ENCODE results near the gene CAPN1.

Gene CAPN1

DNA sequence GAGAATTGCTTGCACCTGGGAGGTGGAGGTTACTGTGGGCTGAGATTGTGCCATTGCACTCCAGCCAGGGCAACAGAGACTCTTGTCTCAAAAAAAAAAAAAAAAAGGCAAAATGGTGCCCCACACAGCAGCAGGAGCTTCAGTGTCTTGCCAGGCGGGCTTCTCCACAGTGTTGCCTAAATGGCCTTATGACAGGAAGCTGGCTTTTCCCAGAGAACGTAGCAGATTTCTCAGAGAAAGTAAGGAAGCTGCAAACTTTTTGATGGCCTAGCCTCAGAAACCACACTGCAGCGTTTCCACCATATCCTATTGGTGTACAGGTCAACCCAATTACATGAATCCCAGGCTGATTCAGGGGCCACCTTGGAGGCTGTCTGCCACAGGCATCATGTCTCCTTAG lies 24.4 kb upstream of the CAPN1 start:
- Histone ChIP-seq H3K27ac (ENCODE audit: low read depth, low read length) (no peak overlapping the region), H3K4me3 (ENCODE audit: low read depth in 1 of 5, low read length in 5 of 5) (no peak overlapping the region), H3K9me3 (ENCODE audit: control insufficient read depth in 5 of 5, low read length in 5 of 5) (no peaks in the 10 kb centered on the region), H3K9ac (ENCODE audit: low read length in 5 of 5) (no peak overlapping the region), H3K27me3 (ENCODE audit: control insufficient read depth in 5 of 5, insufficient read depth in 4 of 5, low read length in 5 of 5) (no peaks in the 10 kb centered on the region), H3K4me1 (ENCODE audit: control insufficient read depth in 5 of 5, insufficient read depth in 5 of 5, low read length in 5 of 5) (no peaks in the 10 kb centered on the region), H3K36me3 (ENCODE audit: control insufficient read depth in 5 of 5, insufficient read depth in 5 of 5, low read length in 5 of 5) (no peaks in the 10 kb centered on the region)

DNA sequence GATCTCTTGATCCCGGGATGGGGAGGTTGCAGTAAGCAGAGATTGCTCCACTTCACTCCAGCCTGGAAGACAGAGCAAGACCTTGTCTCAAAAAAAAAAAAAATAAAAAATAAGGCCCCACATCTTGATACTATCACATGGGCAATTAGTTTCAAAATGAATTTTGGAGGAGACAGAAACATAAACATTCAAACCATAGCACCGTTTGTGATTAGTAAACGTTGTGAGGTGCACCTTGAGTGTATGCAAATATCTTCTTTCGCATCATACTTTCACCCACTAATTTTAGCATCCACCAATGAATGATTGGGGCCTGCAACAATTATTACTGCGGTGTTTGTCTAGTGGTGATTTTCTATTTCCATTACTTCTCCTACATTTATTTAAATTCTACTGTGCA lies 22.7 kb upstream of the CAPN1 start:
- Histone ChIP-seq H3K4me3 (ENCODE audit: low read depth in 1 of 5, low read length in 5 of 5) (no peak overlapping the region), H3K9ac (ENCODE audit: low read length in 5 of 5) (no peak overlapping the region), H3K9me3 (ENCODE audit: control insufficient read depth in 5 of 5, low read length in 5 of 5) (no peaks in the 10 kb centered on the region), H3K27me3 (ENCODE audit: control insufficient read depth in 5 of 5, insufficient read depth in 4 of 5, low read length in 5 of 5) (no peaks in the 10 kb centered on the region), H3K27ac (ENCODE audit: low read depth, low read length) (no peak overlapping the region), H3K36me3 (ENCODE audit: control insufficient read depth in 5 of 5, insufficient read depth in 5 of 5, low read length in 5 of 5) (no peaks in the 10 kb centered on the region), H3K4me1 (ENCODE audit: control insufficient read depth in 5 of 5, insufficient read depth in 5 of 5, low read length in 5 of 5) (no peaks in the 10 kb centered on the region)

DNA sequence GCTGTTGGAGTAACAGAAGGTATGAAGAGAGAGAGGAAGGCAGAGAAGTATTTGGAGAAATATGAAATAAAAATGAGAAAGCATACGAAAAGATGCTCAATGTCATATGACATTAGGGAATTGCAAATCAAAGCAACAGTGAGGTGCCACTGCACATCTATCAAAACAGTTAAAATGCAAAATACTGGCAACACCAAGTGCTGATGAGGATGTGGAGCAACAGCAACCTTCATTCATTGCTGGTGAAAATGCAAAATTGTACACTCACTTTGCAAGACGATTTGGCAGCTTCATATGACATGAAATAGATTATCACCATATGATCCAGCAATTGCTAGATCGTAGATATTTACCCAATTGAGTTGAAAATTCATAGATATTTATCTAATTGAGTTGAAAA lies 21.1 kb upstream of the CAPN1 start:
- H3K4me3 ChIP-seq (ENCODE audit: low read depth in 1 of 5, low read length in 5 of 5): no peak overlapping the region
- H3K27me3 ChIP-seq (ENCODE audit: control insufficient read depth in 5 of 5, insufficient read depth in 4 of 5, low read length in 5 of 5): no peaks in the 10 kb centered on the region
- no peaks in the 10 kb centered on the region for H3K36me3 ChIP-seq (ENCODE audit: control insufficient read depth in 5 of 5, insufficient read depth in 5 of 5, low read length in 5 of 5)
- H3K27ac ChIP-seq (ENCODE audit: low read depth, low read length): no peak overlapping the region
- H3K4me1 ChIP-seq (ENCODE audit: control insufficient read depth in 5 of 5, insufficient read depth in 5 of 5, low read length in 5 of 5): peaks cover 0 to 6% (median 0%) of the 10 kb centered on the region in 5 donors
- H3K9me3 ChIP-seq (ENCODE audit: control insufficient read depth in 5 of 5, low read length in 5 of 5): no peaks in the 10 kb centered on the region
- H3K9ac ChIP-seq (ENCODE audit: low read length in 5 of 5): no peak overlapping the region

DNA sequence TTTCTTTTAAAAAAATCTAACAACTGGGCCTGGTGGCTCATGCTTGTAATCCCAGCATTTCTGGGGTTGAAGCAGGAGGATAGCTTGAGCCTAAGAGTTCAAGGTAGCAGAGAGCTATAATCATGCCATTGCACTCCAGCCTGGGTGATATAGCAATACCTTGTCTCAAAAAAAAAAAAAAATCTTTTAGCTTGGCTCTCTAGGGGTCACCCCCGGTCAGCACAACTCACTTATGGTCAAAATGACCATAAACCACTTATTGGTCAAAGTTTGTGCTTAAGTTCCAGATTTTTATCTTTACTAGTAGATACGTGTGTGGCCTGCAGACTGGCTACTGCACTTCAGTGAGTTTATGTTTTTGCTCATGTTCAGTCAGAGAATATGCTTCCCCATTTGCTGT lies 18.0 kb upstream of the CAPN1 start:
- Histone ChIP-seq H3K9me3 (ENCODE audit: control insufficient read depth in 5 of 5, low read length in 5 of 5) (no peaks in the 10 kb centered on the region), H3K4me3 (ENCODE audit: low read depth in 1 of 5, low read length in 5 of 5) (no peak overlapping the region)

DNA sequence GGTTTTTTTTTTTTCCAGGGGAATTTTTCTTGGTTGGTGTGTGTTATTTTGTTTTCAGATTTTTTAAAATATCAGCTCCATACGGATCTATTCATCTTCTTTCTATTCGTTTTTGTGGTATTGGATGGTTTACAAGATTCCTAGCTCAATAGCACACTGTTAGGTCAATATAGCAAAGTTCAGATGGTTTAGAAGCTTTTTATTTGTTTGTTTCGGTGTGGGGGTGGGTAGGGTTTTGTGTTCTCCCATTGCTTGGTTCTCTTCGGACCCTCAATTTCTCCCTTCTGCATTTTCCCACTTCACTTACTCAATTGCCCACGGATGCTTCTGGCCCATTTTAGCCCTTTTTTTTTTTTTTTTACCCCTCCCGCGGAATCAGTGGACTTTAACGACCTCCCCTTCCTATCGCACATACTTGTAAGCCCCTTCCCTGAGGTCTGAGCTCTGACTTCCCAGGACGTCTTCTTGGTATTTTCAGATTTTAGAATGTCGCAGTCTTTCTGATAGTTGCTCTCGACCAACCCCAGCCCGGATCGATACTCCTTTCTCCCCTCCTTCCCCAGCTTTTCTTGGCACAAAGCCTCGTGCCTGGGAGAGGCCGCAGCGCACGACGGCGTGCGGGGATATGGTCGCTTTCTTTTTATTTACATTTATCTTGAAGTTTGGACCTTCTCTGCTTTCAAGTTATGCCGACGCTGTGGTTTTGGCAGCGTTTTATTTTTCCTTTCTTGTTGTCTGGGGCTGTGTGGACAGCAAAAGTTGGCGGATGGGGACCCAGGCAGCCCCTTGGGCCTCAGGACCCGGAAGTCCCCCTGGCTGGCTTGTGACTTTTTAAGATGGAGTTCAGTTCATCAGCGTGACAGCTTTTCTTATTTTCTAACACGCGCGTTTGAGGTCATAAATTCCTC lies 16.1 kb upstream of the CAPN1 start:
- no peak overlapping the region for H3K27ac ChIP-seq (ENCODE audit: low read depth, low read length)
- H3K4me1 ChIP-seq (ENCODE audit: control insufficient read depth in 5 of 5, insufficient read depth in 5 of 5, low read length in 5 of 5): peaks cover 0 to 11% (median 3%) of the 10 kb centered on the region in 5 donors
- no peaks in the 10 kb centered on the region for H3K9me3 ChIP-seq (ENCODE audit: control insufficient read depth in 5 of 5, low read length in 5 of 5)
- H3K36me3 ChIP-seq (ENCODE audit: control insufficient read depth in 5 of 5, insufficient read depth in 5 of 5, low read length in 5 of 5): no peaks in the 10 kb centered on the region
- H3K9ac ChIP-seq (ENCODE audit: low read length in 5 of 5): peak overlapping the region in 4 of 5 donors; percentile 23 to 64 (median 42)
- peak overlapping the region; percentile 46 to 53 (median 52) for H3K4me3 ChIP-seq (ENCODE audit: low read depth in 1 of 5, low read length in 5 of 5)
- no peaks in the 10 kb centered on the region for H3K27me3 ChIP-seq (ENCODE audit: control insufficient read depth in 5 of 5, insufficient read depth in 4 of 5, low read length in 5 of 5)

More for the DNA sequence above, 18.0 kb upstream of the CAPN1 start:
- H3K9ac ChIP-seq (ENCODE audit: low read length in 5 of 5): no peak overlapping the region
- H3K27me3 ChIP-seq (ENCODE audit: control insufficient read depth in 5 of 5, insufficient read depth in 4 of 5, low read length in 5 of 5): no peaks in the 10 kb centered on the region
- H3K4me1 ChIP-seq (ENCODE audit: control insufficient read depth in 5 of 5, insufficient read depth in 5 of 5, low read length in 5 of 5): peaks cover 0 to 11% (median 3%) of the 10 kb centered on the region in 5 donors
- H3K36me3 ChIP-seq (ENCODE audit: control insufficient read depth in 5 of 5, insufficient read depth in 5 of 5, low read length in 5 of 5): no peaks in the 10 kb centered on the region
- H3K27ac ChIP-seq (ENCODE audit: low read depth, low read length): no peak overlapping the region

DNA sequence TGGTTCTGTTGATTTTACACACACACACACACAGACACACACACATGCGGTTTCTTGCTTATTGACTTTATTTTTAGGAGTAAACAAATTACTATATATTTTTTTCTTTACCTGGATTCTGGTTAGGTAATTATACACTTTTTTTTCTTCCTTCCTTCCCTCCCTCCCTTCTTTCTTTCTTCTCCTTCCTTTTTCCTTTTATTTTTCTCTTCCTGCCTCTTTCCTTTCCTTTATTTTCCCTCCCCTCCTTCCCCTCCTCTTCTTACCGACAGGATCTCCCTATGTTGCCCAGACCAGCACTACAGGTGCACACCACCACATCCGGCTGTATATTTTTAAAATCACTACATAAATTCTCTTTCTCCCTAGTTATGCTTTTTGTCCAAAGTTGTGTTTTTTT lies 14.8 kb upstream of the CAPN1 start:
- H3K27ac ChIP-seq (ENCODE audit: low read depth, low read length): no peak overlapping the region
- no peaks in the 10 kb centered on the region for H3K9me3 ChIP-seq (ENCODE audit: control insufficient read depth in 5 of 5, low read length in 5 of 5)
- H3K4me1 ChIP-seq (ENCODE audit: control insufficient read depth in 5 of 5, insufficient read depth in 5 of 5, low read length in 5 of 5): peaks cover 0 to 11% (median 3%) of the 10 kb centered on the region in 5 donors
- H3K4me3 ChIP-seq (ENCODE audit: low read depth in 1 of 5, low read length in 5 of 5): no peak overlapping the region
- no peaks in the 10 kb centered on the region for H3K27me3 ChIP-seq (ENCODE audit: control insufficient read depth in 5 of 5, insufficient read depth in 4 of 5, low read length in 5 of 5)
- H3K36me3 ChIP-seq (ENCODE audit: control insufficient read depth in 5 of 5, insufficient read depth in 5 of 5, low read length in 5 of 5): no peaks in the 10 kb centered on the region
- H3K9ac ChIP-seq (ENCODE audit: low read length in 5 of 5): no peak overlapping the region

DNA sequence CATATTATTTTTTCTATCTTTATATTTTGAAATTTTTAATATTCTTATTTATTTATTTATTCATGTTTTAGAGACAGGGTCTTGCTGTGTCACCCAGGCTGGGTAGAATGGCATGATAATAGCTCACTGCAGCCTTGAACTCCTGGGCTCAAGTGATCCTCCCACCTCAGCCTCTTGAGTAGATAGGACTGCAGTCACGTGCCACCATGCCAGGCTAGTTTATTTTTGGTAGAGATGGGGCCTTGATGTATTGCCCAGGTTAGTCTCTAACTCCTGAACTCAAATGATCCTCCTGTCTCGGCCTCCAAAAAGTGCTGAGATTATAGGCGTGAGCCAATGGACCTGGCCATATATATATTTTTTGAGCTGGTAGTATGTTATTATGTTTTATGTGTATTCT lies 14.1 kb upstream of the CAPN1 start:
- Histone ChIP-seq H3K9me3 (ENCODE audit: control insufficient read depth in 5 of 5, low read length in 5 of 5) (no peaks in the 10 kb centered on the region), H3K36me3 (ENCODE audit: control insufficient read depth in 5 of 5, insufficient read depth in 5 of 5, low read length in 5 of 5) (no peaks in the 10 kb centered on the region), H3K9ac (ENCODE audit: low read length in 5 of 5) (no peak overlapping the region), H3K4me1 (ENCODE audit: control insufficient read depth in 5 of 5, insufficient read depth in 5 of 5, low read length in 5 of 5) (peaks cover 0 to 11% (median 3%) of the 10 kb centered on the region in 5 donors), H3K4me3 (ENCODE audit: low read depth in 1 of 5, low read length in 5 of 5) (no peak overlapping the region), H3K27ac (ENCODE audit: low read depth, low read length) (no peak overlapping the region), H3K27me3 (ENCODE audit: control insufficient read depth in 5 of 5, insufficient read depth in 4 of 5, low read length in 5 of 5) (no peaks in the 10 kb centered on the region)

DNA sequence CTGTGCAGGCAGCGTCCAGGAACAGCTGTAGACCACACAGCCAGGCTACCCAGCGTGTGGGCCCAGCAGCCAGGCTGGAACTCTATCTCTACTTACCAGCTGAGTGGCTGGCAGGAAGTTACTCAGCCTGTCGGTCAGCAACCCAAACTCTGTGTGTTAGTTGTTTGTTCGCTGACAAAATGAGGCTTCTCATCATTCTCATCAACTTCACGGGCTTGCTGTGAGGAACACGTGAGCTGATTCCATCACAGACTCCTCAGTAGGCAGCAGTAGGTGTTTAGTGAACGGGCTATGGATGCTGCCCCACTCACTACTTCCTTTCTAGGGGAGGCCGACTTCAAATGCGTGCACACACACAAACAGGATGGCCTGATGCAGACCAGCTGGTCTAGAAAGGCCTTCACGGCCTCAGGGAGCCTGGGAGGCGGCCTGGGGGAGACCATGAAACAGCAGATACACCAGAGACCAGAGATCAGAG lies 12.5 kb upstream of the CAPN1 start:
- Histone ChIP-seq H3K4me1 (ENCODE audit: control insufficient read depth in 5 of 5, insufficient read depth in 5 of 5, low read length in 5 of 5) (peaks cover 0 to 11% (median 3%) of the 10 kb centered on the region in 5 donors), H3K27ac (ENCODE audit: low read depth, low read length) (no peak overlapping the region), H3K9ac (ENCODE audit: low read length in 5 of 5) (no peak overlapping the region), H3K4me3 (ENCODE audit: low read depth in 1 of 5, low read length in 5 of 5) (no peak overlapping the region), H3K27me3 (ENCODE audit: control insufficient read depth in 5 of 5, insufficient read depth in 4 of 5, low read length in 5 of 5) (no peaks in the 10 kb centered on the region), H3K36me3 (ENCODE audit: control insufficient read depth in 5 of 5, insufficient read depth in 5 of 5, low read length in 5 of 5) (no peaks in the 10 kb centered on the region), H3K9me3 (ENCODE audit: control insufficient read depth in 5 of 5, low read length in 5 of 5) (no peaks in the 10 kb centered on the region)

DNA sequence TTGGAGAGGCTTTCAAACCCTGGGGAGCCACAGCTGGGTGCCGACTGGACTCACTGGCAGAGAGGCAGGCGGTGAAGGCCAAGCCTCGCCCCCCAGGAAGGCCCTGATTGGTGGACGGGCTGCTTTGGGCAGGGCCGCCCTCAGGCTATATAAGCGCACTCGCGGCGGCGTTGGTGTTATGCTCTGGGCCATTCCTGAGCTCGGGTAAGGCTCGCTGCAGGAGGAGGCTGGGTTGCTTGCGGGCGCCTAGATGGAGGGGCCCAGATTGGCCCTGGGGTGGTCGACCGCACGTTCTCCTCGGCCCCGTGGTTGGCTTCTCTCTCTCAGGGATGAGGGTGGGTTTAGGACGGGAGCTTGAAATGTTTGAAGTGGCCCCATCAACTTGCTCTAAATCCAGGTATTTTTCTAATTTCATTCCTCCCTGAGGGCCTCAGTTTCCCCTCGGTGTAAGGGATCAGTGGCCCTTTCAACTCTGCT lies 11.6 kb upstream of the CAPN1 start, which contains the start of gene SPDYC:
SPDYC (plus strand) TSS at position 176 of the 477 bp plus-strand sequence. CDS start 1,125 bp downstream, outside the sequence.
- H3K36me3 ChIP-seq (ENCODE audit: control insufficient read depth in 5 of 5, insufficient read depth in 5 of 5, low read length in 5 of 5): no peaks in the 10 kb centered on the region
- no peak within 1 kb of the TSS for H3K27ac ChIP-seq (ENCODE audit: low read depth, low read length)
- no peak within 1 kb of the TSS for H3K9ac ChIP-seq (ENCODE audit: low read length in 5 of 5)
- peaks cover 0 to 10% (median 3%) of the 10 kb centered on the region in 5 donors for H3K4me1 ChIP-seq (ENCODE audit: control insufficient read depth in 5 of 5, insufficient read depth in 5 of 5, low read length in 5 of 5)
- H3K27me3 ChIP-seq (ENCODE audit: control insufficient read depth in 5 of 5, insufficient read depth in 4 of 5, low read length in 5 of 5): no peaks in the 10 kb centered on the region
- H3K4me3 ChIP-seq (ENCODE audit: low read depth in 1 of 5, low read length in 5 of 5): no peak within 1 kb of the TSS
- H3K9me3 ChIP-seq (ENCODE audit: control insufficient read depth in 5 of 5, low read length in 5 of 5): no peaks in the 10 kb centered on the region

DNA sequence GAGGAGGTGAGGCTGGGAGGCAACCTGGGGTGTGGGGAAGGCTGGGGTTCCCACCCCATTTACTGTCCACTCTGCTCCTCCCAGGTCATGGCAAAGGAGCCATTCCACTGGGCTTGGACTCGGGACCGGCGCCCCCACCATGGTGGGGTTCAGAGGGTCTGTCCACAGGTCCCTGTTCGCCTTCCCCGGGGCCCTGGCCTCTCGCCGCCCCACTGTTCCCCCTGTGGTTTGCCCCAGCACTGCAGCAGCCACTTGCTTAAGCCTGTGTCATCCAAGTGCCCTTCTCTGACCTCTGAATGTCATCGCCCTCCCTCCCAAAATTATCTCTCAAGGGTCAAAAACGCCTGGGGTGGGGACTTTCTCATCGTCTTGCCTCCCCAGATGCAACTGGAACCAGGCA lies 9.1 kb upstream of the CAPN1 start:
- Histone ChIP-seq H3K4me3 (ENCODE audit: low read depth in 1 of 5, low read length in 5 of 5) (no peak overlapping the region), H3K36me3 (ENCODE audit: control insufficient read depth in 5 of 5, insufficient read depth in 5 of 5, low read length in 5 of 5) (no peaks in the 10 kb centered on the region), H3K27ac (ENCODE audit: low read depth, low read length) (no peak overlapping the region), H3K9ac (ENCODE audit: low read length in 5 of 5) (no peak overlapping the region), H3K9me3 (ENCODE audit: control insufficient read depth in 5 of 5, low read length in 5 of 5) (no peaks in the 10 kb centered on the region), H3K4me1 (ENCODE audit: control insufficient read depth in 5 of 5, insufficient read depth in 5 of 5, low read length in 5 of 5) (no peaks in the 10 kb centered on the region), H3K27me3 (ENCODE audit: control insufficient read depth in 5 of 5, insufficient read depth in 4 of 5, low read length in 5 of 5) (no peaks in the 10 kb centered on the region)
